IMR-90 (cell line): ENCODE measurements around the gene GLI1.

Experiments used
- ELK1 ChIP-seq: fragments of 150-350 bp; IDR thresholded peaks from 2 replicates; pipeline ENCODE4 v1.6.1; 2016; ENCODE audit warnings: low read depth, mild to moderate bottlenecking, low read length, moderate library complexity, borderline replicate concordance
- MXI1 ChIP-seq: IDR thresholded peaks from 2 replicates; pipeline ENCODE4 v1.6.1; 2012; ENCODE audit warnings: low read depth, mild to moderate bottlenecking, low read length, moderate library complexity, borderline replicate concordance
- RFX5 ChIP-seq: IDR thresholded peaks from 2 replicates; pipeline ENCODE4 v1.8.0; 2012; ENCODE audit warnings: low read depth, mild to moderate bottlenecking, low read length, moderate library complexity
- SMC3 ChIP-seq: fragments of 150-350 bp; IDR thresholded peaks from 2 replicates; pipeline ENCODE4 v1.6.1; 2016; ENCODE audit warnings: low read depth, mild to moderate bottlenecking, antibody characterized with exemption, low read length, moderate library complexity
- USF2 ChIP-seq: fragments of 150-350 bp; IDR thresholded peaks from 2 replicates; pipeline ENCODE4 v1.6.1; 2017; ENCODE audit warnings: mild to moderate bottlenecking, antibody characterized with exemption, low read length, low read depth
- TF ChIP-seq, protein P1 (sequence below): conservative IDR thresholded peaks from 2 replicates; pipeline ENCODE4 v1.5.1; 2012; ENCODE audit warnings: mild to moderate bottlenecking, low read depth, low read length, improper control_type of control experiment

GRCh38 chr12:57490126-57490525 is 30.5 kb downstream of the GLI1 start:
- TF ChIP-seq, protein P1, sequence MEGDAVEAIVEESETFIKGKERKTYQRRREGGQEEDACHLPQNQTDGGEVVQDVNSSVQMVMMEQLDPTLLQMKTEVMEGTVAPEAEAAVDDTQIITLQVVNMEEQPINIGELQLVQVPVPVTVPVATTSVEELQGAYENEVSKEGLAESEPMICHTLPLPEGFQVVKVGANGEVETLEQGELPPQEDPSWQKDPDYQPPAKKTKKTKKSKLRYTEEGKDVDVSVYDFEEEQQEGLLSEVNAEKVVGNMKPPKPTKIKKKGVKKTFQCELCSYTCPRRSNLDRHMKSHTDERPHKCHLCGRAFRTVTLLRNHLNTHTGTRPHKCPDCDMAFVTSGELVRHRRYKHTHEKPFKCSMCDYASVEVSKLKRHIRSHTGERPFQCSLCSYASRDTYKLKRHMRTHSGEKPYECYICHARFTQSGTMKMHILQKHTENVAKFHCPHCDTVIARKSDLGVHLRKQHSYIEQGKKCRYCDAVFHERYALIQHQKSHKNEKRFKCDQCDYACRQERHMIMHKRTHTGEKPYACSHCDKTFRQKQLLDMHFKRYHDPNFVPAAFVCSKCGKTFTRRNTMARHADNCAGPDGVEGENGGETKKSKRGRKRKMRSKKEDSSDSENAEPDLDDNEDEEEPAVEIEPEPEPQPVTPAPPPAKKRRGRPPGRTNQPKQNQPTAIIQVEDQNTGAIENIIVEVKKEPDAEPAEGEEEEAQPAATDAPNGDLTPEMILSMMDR, result no peak
- TF ChIP-seq RFX5 (no peak), ELK1 (no peak), SMC3 (no peak), MXI1 (no peak), USF2 (no peak)
